GM12878 (cell line): ENCODE measurements around the gene ORAI3. TPM values are rescaled to one million over a fixed set of nuclear protein-coding genes. Genes with fewer than 3 reads are reported as not detected.

Experiments
- ATAC-seq: fragments of 200-7000 bp; cut with Tn5 transposase; 3 replicates; pipeline ENCODE4 v1.9.1; 2020; ENCODE audit warnings: mild to moderate bottlenecking, moderate library complexity
- BruUV-seq: library from RNA; stranded (reverse); fragments of 400-500 nt; replicated peaks from 2 replicates; lab custom pipeline; 2021; lab: Mats Ljungman, UMichigan
- CTCF ChIA-PET: fragments of 300-600 bp; sonication (Branson Sonifier 250); formaldehyde crosslinking; extraction: SDS; loops from one replicate; lab custom pipeline; 2021; ENCODE audit warnings: inconsistent platforms; lab: Yijun Ruan, JAX
- POLR2A ChIA-PET: fragments of 350-600 bp; formaldehyde crosslinking; extraction: SDS; loops from one replicate; lab custom pipeline; 2021; ENCODE audit warnings: inconsistent platforms; lab: Charles Lee
- RAD21 ChIA-PET: fragments of 300-600 bp; sonication (Branson Sonifier 250); formaldehyde crosslinking; loops from one replicate; lab custom pipeline; 2023; ENCODE audit warnings: antibody characterized with exemption; ENCODE audit not compliant: unreplicated experiment; lab: Charles Lee
- SMC1A ChIA-PET: fragments of 300-600 bp; sonication (Branson Sonifier 250); formaldehyde crosslinking; loops from one replicate; lab custom pipeline; 2023; ENCODE audit not compliant: unreplicated experiment, uncharacterized antibody; lab: Charles Lee
- DNase-seq: peaks from one replicate; pipeline ENCODE4 v3.0.0-alpha.2; 2011; ENCODE audit warnings: low read depth, low spot score
- FAIRE-seq: peaks from 3 replicates; lab custom pipeline; 2011; peaks lifted over from hg19 to GRCh38; lab: Jason Lieb, UNC
- H2AFZ ChIP-seq: 2 replicates; pipeline ENCODE4 v1.6.0; 2011; ENCODE audit warnings: low read depth, low read length, control low read depth; ENCODE audit not compliant: control insufficient read depth
- H3K27ac ChIP-seq: 2 replicates; pipeline ENCODE4 v1.5.1; 2011; ENCODE audit warnings: control low read depth; ENCODE audit not compliant: control insufficient read depth, insufficient read depth
- H3K27me3 ChIP-seq, 2 experiments: replicated peaks in 1 of 2; 2 replicates each; pipeline versions ENCODE4 v1.6.0 to v1.6.1; 2011; ENCODE audit warnings: low read length in 1 of 2; ENCODE audit not compliant: control insufficient read depth in 2 of 2, insufficient read depth in 2 of 2
- H3K36me3 ChIP-seq, 2 experiments: 2 replicates each; pipeline ENCODE4 v1.5.1; 2011; ENCODE audit warnings: low read length in 1 of 2; ENCODE audit not compliant: control insufficient read depth in 2 of 2, insufficient read depth in 2 of 2
- H3K4me1 ChIP-seq: 2 replicates; pipeline ENCODE4 v1.6.1; 2011; ENCODE audit warnings: mild to moderate bottlenecking, low read length, moderate library complexity, mixed read lengths; ENCODE audit not compliant: control insufficient read depth, insufficient read depth
- H3K4me2 ChIP-seq: 2 replicates; pipeline ENCODE4 v1.6.0; 2011; ENCODE audit warnings: control low read depth; ENCODE audit not compliant: control insufficient read depth, insufficient read depth
- H3K4me3 ChIP-seq: fragments of 200-600 bp; sonication (generic); 2 replicates; pipeline ENCODE4 v1.5.1; 2016
- H3K79me2 ChIP-seq: 2 replicates; pipeline ENCODE4 v1.6.0; 2011; ENCODE audit warnings: low read length; ENCODE audit not compliant: control insufficient read depth, insufficient read depth
- H3K9ac ChIP-seq: 2 replicates; pipeline ENCODE4 v1.8.0; 2011; ENCODE audit warnings: low read length, control low read depth, mixed read lengths; ENCODE audit not compliant: control insufficient read depth, insufficient read depth
- H3K9me3 ChIP-seq: replicated peaks from 3 replicates; pipeline ENCODE4 v1.5.1; 2011; ENCODE audit warnings: mild to moderate bottlenecking, low read length; ENCODE audit not compliant: control insufficient read depth, insufficient read depth
- H4K20me1 ChIP-seq: 2 replicates; pipeline ENCODE4 v1.6.0; 2011; ENCODE audit not compliant: control insufficient read depth, insufficient read depth
- IRF4 ChIP-seq: IDR thresholded peaks from 2 replicates; pipeline ENCODE4 v1.6.1; 2011; ENCODE audit warnings: low read depth, low read length
- WGBS: methylation state at CpG from one replicate; pipeline ENCODE4 v1.1.6; 2016; ENCODE audit warnings: low lambda C conversion rate; ENCODE audit not compliant: insufficient replicate concordance, insufficient coverage; ENCODE audit errors: missing lambda C conversion rate; 5-methylcytosine and 5-hydroxymethylcytosine counted together
- in situ Hi-C: fragments of 300-500 bp; cut with MboI; formaldehyde crosslinking; loops from 9 replicates; pipeline ENCODE4 v1.14.3; 2018; ENCODE audit warnings: mixed read lengths
- intact Hi-C: fragments of 100-400 bp; cut with micrococcal nuclease; formaldehyde crosslinking; loops from one replicate; pipeline ENCODE4 v1.14.2; 2022; ENCODE audit not compliant: unreplicated experiment
- polyA plus RNA-seq, 11 experiments: library from polyadenylated mRNA; depleted of rRNA in 4 of 11; unstranded in 6 of 11; stranded (reverse) in 5 of 11; fragments of >200 nt; fragmentation: Nextera tagmentation in 4 of 11; fragmentation: Illumina TruSeq in 1 of 11; extraction: Ambion mirVana in 4 of 11; extraction: Trizol in 1 of 11; gene quantifications; 1 replicate in 1 of 11; 2 replicates in 10 of 11; pipeline versions ENCODE4 v1.2.1 to v1.2.3, GENCODE V29; 2011 to 2016; ENCODE audit warnings: inconsistent platforms in 2 of 11, missing spikeins in 2 of 11, low read depth in 1 of 11
- total RNA-seq, 4 experiments: library from RNA; depleted of rRNA in 3 of 4; stranded (reverse); fragments of >200 nt in 3 of 4; fragmentation: Illumina TruSeq in 1 of 4; extraction: Trizol in 1 of 4; gene quantifications; 2 replicates each; pipeline versions ENCODE4 v1.2.1 to v1.2.3, GENCODE V29; 2013 to 2021
- TF ChIP-seq, protein P1 (sequence below), 3 experiments: IDR thresholded peaks in 2 of 3; conservative IDR thresholded peaks in 1 of 3; 2 replicates each; pipeline ENCODE4 v1.5.1; 2011; ENCODE audit warnings: low read depth in 3 of 3, low read length in 3 of 3, mild to moderate bottlenecking in 3 of 3, control low read depth in 2 of 3, moderate library complexity in 2 of 3, inconsistent platforms in 1 of 3, mixed read lengths in 1 of 3; ENCODE audit not compliant: control insufficient read depth in 2 of 3, insufficient read depth in 1 of 3; ENCODE audit errors: extremely low read depth in 1 of 3

The ORAI3 gene
- total and polyA plus RNA-seq, 10 of the 15 experiments (the other 5 are each of a cell fraction or from before 2014, with no cell fraction given): 3.4 to 21.9 (median 16.2) TPM

DNA sequence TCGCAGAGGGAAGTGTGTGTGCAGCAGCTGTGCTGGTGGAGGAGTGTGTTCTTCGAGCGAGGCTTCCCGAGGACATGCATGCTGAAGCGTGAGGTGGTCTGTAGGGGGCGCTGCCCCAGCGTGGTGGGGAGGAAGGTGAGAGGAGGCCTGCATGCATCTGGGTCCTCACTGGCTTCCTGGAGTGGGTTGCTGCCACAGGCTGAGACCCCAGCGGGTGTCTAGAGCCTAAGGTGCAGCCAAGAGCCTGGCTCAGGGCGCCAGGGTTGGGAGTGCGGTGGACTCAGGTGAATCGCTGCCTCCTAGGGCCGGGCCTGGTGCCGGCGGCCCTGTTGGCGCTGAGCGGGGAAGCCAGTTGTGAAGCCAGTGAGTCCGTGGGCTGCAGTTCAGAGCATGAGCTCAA, 28.6 kb downstream of the ORAI3 start:
- Histone ChIP-seq H3K9ac (no peak overlapping the region), H2AFZ (no peak overlapping the region), H3K79me2 (no peaks in the 10 kb centered on the region), H3K27ac (no peak overlapping the region), H3K4me1 (no peaks in the 10 kb centered on the region), H4K20me1 (no peaks in the 10 kb centered on the region), H3K27me3 (no peaks in the 10 kb centered on the region), H3K4me2 (no peak overlapping the region), H3K4me3 (no peak overlapping the region), H3K36me3 (peaks cover 15 to 31% of the 10 kb centered on the region in 2 experiments; a peak in 3 of 4 replicates), H3K9me3 (no peaks in the 10 kb centered on the region)
- in situ Hi-C loops: loop anchor here (25.0 kb wide), 1 partner anchor 460 kb away; the partner anchor contains the start of genes COX6A2 and ZNF843
- TF ChIP-seq, protein P1, sequence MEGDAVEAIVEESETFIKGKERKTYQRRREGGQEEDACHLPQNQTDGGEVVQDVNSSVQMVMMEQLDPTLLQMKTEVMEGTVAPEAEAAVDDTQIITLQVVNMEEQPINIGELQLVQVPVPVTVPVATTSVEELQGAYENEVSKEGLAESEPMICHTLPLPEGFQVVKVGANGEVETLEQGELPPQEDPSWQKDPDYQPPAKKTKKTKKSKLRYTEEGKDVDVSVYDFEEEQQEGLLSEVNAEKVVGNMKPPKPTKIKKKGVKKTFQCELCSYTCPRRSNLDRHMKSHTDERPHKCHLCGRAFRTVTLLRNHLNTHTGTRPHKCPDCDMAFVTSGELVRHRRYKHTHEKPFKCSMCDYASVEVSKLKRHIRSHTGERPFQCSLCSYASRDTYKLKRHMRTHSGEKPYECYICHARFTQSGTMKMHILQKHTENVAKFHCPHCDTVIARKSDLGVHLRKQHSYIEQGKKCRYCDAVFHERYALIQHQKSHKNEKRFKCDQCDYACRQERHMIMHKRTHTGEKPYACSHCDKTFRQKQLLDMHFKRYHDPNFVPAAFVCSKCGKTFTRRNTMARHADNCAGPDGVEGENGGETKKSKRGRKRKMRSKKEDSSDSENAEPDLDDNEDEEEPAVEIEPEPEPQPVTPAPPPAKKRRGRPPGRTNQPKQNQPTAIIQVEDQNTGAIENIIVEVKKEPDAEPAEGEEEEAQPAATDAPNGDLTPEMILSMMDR (IDR thresholded peaks at IDR 0.05 in 2 of 3, conservative IDR thresholded peaks at IDR 0.05 in 1 of 3; ENCODE audit: control insufficient read depth in 2 of 3, extremely low read depth in 1 of 3, insufficient read depth in 1 of 3, low read depth in 3 of 3, low read length in 3 of 3): peak; percentile 9 to 37 (median 32); a peak in 4 of 6 replicates
- no peak for TF ChIP-seq IRF4
- SMC1A ChIA-PET: interaction anchor here (1.0 kb wide), 1 partner anchor 165 kb away, joined by 3 read pairs; no protein-coding TSS in a partner anchor
- no TSS peak for BruUV-seq
- DNase-seq (no peak), FAIRE-seq (no peak), ATAC-seq (0 out of 3 replicates have a peak, but pooled peaks have one; percentile 29)
- intact Hi-C loops: no loop called here
- POLR2A ChIA-PET: no interaction called here
- CTCF ChIA-PET: interaction anchor here (1.2 kb wide), 1 partner anchor 165 kb away, joined by 4 read pairs; no protein-coding TSS in a partner anchor
- RAD21 ChIA-PET: no interaction called here
- 84% methylated on average over 17 of the region's 17 CpGs for WGBS
